CD4-positive, alpha-beta T cell treated with Interleukin-1 beta for 1 hour (primary cell): ENCODE data around the gene PTMA.
"Not testable (repeated sequence)": the region's sequence is repeated elsewhere in the genome, so short reads cannot be mapped to it uniquely, and the experiment has no call there.

Experiments
- DNase-seq, 2 donors: peaks; one replicate each; pipeline ENCODE4 v3.0.0-alpha.2; 2020 to 2022

The PTMA gene

GRCh38 chr2:231699006-231699405 is 9.3 kb upstream of the PTMA start:
- DNase-seq = no peak

GRCh38 chr2:231701456-231702373 is 6.6 kb upstream of the PTMA start:
- no peak for DNase-seq

- no peak for DNase-seq
These were observed 4.3 kb upstream of the PTMA start for GRCh38 chr2:231704017-231704416.

- peak; percentile 98 for DNase-seq
These were observed 1.3 kb upstream of the PTMA start for GRCh38 chr2:231706731-231707624.

GRCh38 chr2:231707625-231707926 is 749 bp upstream of the PTMA start:
- no peak for DNase-seq

- DNase-seq = peak; percentile 70
These were observed 679 bp downstream of the PTMA start for GRCh38 chr2:231708773-231709635.

GRCh38 chr2:231709636-231709980 is 1.3 kb downstream of the PTMA start:
- DNase-seq = peak in 1 of 2 donors; percentile 58

- DNase-seq = peak; percentile 88
These were observed 1.9 kb downstream of the PTMA start for GRCh38 chr2:231709981-231710798.

GRCh38 chr2:231710799-231711676 is 2.7 kb downstream of the PTMA start:
- DNase-seq = peak; percentile 4 to 25

GRCh38 chr2:231711677-231712450 is 3.5 kb downstream of the PTMA start:
- peak in 1 of 2 donors; percentile 59 for DNase-seq

- peak; percentile 54 to 66 for DNase-seq
These were observed 4.2 kb downstream of the PTMA start for GRCh38 chr2:231712451-231713021.

- DNase-seq = not testable (repeated sequence)
These were observed 5.0 kb downstream of the PTMA start for GRCh38 chr2:231713406-231713729.

- DNase-seq = peak; percentile 89 to 91
These were observed 5.7 kb downstream of the PTMA start for GRCh38 chr2:231713730-231714638.

GRCh38 chr2:231714639-231715498 is 6.5 kb downstream of the PTMA start:
- DNase-seq = peak; percentile 77 to 83

- peak in 1 of 2 donors; percentile 6 for DNase-seq
These were observed 7.1 kb downstream of the PTMA start for GRCh38 chr2:231715499-231715837.

GRCh38 chr2:231715988-231716616 is 7.8 kb downstream of the PTMA start:
- peak in 1 of 2 donors; percentile 23 for DNase-seq

- peak in 1 of 2 donors; percentile 11 for DNase-seq
These were observed 8.4 kb downstream of the PTMA start for GRCh38 chr2:231716666-231717280.
